ENCODE data around the gene MBD6. TPM values are rescaled to one million over a fixed set of nuclear protein-coding genes. Genes with fewer than 3 reads are reported as not detected.

Gene MBD6
- total and polyA plus RNA-seq, 2 of the 8 experiments (the other 6 are each of a cell fraction or from before 2014, with no cell fraction given), result 3.9 to 32.3 TPM

GRCh38 chr12:57487055-57487596 lies 35.5 kb upstream of the MBD6 start (continued):
- TF ChIP-seq, protein P1, sequence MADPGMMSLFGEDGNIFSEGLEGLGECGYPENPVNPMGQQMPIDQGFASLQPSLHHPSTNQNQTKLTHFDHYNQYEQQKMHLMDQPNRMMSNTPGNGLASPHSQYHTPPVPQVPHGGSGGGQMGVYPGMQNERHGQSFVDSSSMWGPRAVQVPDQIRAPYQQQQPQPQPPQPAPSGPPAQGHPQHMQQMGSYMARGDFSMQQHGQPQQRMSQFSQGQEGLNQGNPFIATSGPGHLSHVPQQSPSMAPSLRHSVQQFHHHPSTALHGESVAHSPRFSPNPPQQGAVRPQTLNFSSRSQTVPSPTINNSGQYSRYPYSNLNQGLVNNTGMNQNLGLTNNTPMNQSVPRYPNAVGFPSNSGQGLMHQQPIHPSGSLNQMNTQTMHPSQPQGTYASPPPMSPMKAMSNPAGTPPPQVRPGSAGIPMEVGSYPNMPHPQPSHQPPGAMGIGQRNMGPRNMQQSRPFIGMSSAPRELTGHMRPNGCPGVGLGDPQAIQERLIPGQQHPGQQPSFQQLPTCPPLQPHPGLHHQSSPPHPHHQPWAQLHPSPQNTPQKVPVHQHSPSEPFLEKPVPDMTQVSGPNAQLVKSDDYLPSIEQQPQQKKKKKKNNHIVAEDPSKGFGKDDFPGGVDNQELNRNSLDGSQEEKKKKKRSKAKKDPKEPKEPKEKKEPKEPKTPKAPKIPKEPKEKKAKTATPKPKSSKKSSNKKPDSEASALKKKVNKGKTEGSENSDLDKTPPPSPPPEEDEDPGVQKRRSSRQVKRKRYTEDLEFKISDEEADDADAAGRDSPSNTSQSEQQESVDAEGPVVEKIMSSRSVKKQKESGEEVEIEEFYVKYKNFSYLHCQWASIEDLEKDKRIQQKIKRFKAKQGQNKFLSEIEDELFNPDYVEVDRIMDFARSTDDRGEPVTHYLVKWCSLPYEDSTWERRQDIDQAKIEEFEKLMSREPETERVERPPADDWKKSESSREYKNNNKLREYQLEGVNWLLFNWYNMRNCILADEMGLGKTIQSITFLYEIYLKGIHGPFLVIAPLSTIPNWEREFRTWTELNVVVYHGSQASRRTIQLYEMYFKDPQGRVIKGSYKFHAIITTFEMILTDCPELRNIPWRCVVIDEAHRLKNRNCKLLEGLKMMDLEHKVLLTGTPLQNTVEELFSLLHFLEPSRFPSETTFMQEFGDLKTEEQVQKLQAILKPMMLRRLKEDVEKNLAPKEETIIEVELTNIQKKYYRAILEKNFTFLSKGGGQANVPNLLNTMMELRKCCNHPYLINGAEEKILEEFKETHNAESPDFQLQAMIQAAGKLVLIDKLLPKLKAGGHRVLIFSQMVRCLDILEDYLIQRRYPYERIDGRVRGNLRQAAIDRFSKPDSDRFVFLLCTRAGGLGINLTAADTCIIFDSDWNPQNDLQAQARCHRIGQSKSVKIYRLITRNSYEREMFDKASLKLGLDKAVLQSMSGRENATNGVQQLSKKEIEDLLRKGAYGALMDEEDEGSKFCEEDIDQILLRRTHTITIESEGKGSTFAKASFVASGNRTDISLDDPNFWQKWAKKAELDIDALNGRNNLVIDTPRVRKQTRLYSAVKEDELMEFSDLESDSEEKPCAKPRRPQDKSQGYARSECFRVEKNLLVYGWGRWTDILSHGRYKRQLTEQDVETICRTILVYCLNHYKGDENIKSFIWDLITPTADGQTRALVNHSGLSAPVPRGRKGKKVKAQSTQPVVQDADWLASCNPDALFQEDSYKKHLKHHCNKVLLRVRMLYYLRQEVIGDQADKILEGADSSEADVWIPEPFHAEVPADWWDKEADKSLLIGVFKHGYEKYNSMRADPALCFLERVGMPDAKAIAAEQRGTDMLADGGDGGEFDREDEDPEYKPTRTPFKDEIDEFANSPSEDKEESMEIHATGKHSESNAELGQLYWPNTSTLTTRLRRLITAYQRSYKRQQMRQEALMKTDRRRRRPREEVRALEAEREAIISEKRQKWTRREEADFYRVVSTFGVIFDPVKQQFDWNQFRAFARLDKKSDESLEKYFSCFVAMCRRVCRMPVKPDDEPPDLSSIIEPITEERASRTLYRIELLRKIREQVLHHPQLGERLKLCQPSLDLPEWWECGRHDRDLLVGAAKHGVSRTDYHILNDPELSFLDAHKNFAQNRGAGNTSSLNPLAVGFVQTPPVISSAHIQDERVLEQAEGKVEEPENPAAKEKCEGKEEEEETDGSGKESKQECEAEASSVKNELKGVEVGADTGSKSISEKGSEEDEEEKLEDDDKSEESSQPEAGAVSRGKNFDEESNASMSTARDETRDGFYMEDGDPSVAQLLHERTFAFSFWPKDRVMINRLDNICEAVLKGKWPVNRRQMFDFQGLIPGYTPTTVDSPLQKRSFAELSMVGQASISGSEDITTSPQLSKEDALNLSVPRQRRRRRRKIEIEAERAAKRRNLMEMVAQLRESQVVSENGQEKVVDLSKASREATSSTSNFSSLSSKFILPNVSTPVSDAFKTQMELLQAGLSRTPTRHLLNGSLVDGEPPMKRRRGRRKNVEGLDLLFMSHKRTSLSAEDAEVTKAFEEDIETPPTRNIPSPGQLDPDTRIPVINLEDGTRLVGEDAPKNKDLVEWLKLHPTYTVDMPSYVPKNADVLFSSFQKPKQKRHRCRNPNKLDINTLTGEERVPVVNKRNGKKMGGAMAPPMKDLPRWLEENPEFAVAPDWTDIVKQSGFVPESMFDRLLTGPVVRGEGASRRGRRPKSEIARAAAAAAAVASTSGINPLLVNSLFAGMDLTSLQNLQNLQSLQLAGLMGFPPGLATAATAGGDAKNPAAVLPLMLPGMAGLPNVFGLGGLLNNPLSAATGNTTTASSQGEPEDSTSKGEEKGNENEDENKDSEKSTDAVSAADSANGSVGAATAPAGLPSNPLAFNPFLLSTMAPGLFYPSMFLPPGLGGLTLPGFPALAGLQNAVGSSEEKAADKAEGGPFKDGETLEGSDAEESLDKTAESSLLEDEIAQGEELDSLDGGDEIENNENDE (IDR thresholded peaks at IDR 0.05; ENCODE audit: insufficient replicate concordance, low read length), result no peak
- no peak for TF ChIP-seq RBBP5 (IDR thresholded peaks at IDR 0.05; ENCODE audit: borderline replicate concordance, low read depth, low read length)
- no peak for TF ChIP-seq YY1 (IDR thresholded peaks at IDR 0.05; ENCODE audit: low read depth, low read length)
- no peak for TF ChIP-seq CBX8 (IDR thresholded peaks at IDR 0.05; ENCODE audit: borderline replicate concordance, low read depth, low read length)
- no peak for TF ChIP-seq BCL11A (IDR thresholded peaks at IDR 0.05; ENCODE audit: low read depth in 2 of 2, low read length in 2 of 2)
- no peak for TF ChIP-seq SP4 (IDR thresholded peaks at IDR 0.05; ENCODE audit: low read length)
- no peak for TF ChIP-seq FOSL1 (IDR thresholded peaks at IDR 0.05; ENCODE audit: insufficient read depth, low read depth, low read length)

Data from H1 (cell line).